Hepatocyte (in vitro differentiated cells): Measurements from ENCODE around the gene PAX7.

Source experiments
- CTCF ChIP-seq: fragments of 200-600 bp; sonication (generic); IDR thresholded peaks from 2 replicates; pipeline ENCODE4 v1.5.1; 2016; ENCODE audit warnings: antibody characterized with exemption, mild to moderate bottlenecking; ENCODE audit not compliant: poor library complexity
- EZH2 ChIP-seq: fragments of 200-600 bp; sonication (generic); IDR thresholded peaks from 2 replicates; pipeline ENCODE4 v1.6.1; 2016; ENCODE audit warnings: antibody characterized with exemption, mild to moderate bottlenecking, borderline replicate concordance

DNA sequence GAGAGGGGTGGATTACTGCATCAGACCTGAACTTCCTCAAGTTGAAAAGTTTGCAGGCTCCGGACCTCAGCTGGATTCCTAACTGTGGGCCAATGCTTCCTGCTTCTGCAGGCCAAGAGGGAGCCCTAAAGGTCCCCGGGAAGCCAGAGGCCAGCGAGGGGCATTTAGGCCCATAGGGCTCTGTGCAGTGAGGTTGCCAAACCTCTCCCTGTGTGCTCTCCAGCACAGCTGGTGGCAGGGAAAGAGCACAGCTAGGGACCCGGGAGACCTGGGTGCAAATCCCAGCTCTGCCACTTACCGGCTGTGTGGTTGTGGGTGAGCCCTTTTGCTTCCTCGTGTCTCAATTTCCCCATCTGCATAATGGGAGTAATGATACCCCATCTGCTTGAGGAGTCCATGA lies 100.5 kb downstream of the PAX7 start:
- TF ChIP-seq CTCF (no peak), EZH2 (no peak)
